Sigmoid colon (tissue), 7 donors: ENCODE measurements around the gene SUSD6. TPM values are rescaled to one million over a fixed set of nuclear protein-coding genes. Genes with fewer than 3 reads are reported as not detected.
A peak's percentile ranks its signal among the peaks of the same experiment; 100 is the strongest.

Source experiments
- DNase-seq: peaks from one replicate; pipeline ENCODE4 v3.0.0-alpha.2; 2019
- H3K27ac ChIP-seq, 4 donors: fragments of 200-600 bp; sonication (generic); one replicate each; pipeline ENCODE4 v1.5.1; 2016 to 2019; ENCODE audit warnings: mild to moderate bottlenecking in 1 of 4
- H3K27me3 ChIP-seq, 3 donors: fragments of 200-600 bp; sonication (generic); one replicate each; pipeline ENCODE4 v1.5.1; 2019; ENCODE audit warnings: mild to moderate bottlenecking in 1 of 3
- H3K36me3 ChIP-seq, 4 donors: fragments of 200-600 bp; sonication (generic); one replicate each; pipeline ENCODE4 v1.5.1; 2016 to 2019
- H3K4me1 ChIP-seq, 4 donors: fragments of 200-600 bp; sonication (generic); one replicate each; pipeline ENCODE4 v1.5.1; 2017 to 2019
- H3K4me3 ChIP-seq, 4 donors: fragments of 200-600 bp; sonication (generic); one replicate each; pipeline ENCODE4 v1.5.1; 2017 to 2019; ENCODE audit warnings: mild to moderate bottlenecking in 2 of 4, moderate library complexity in 1 of 4
- H3K9me3 ChIP-seq, 4 donors: fragments of 200-600 bp in 3 of 4; sonication (generic) in 3 of 4; one replicate each; pipeline versions ENCODE4 v1.5.1 to v1.6.1; 2013 to 2019
- EP300 ChIP-seq, 4 donors: sonication (generic); formaldehyde crosslinking; IDR thresholded peaks; one replicate each; pipeline ENCODE4 v1.6.1; 2017; ENCODE audit warnings: antibody characterized with exemption in 4 of 4
- POLR2A ChIP-seq, 2 donors: fragments of 450-650 bp; IDR thresholded peaks; one replicate each; pipeline ENCODE4 v1.6.1; 2016; ENCODE audit warnings: antibody characterized with exemption in 2 of 2, mild to moderate bottlenecking in 2 of 2, moderate library complexity in 2 of 2
- POLR2AphosphoS5 ChIP-seq, 4 donors: sonication (generic); formaldehyde crosslinking; IDR thresholded peaks; one replicate each; pipeline ENCODE4 v1.6.1; 2017; ENCODE audit warnings: antibody characterized with exemption in 4 of 4
- WGBS, 2 donors: extraction: QIAGEN DNeasy Blood & Tissue Kit; methylation state at CpG; one replicate each; pipeline ENCODE4 v1.1.7; 2013; 5-methylcytosine and 5-hydroxymethylcytosine counted together
- intact Hi-C: fragments of 100-400 bp; cut with DNase I; formaldehyde crosslinking; loops from one replicate; pipeline ENCODE4 v1.15.1; 2023
- polyA plus RNA-seq, 3 donors: library from polyadenylated mRNA; stranded (reverse); fragments of 200-250 nt; gene quantifications; one replicate each; pipeline ENCODE4 v1.2.3, GENCODE V29; 2013
- total RNA-seq, 4 donors: library from RNA; depleted of rRNA; stranded (reverse); fragments of >200 nt; gene quantifications; one replicate each; pipeline ENCODE4 v1.1.0, GENCODE V29; 2016
- TF ChIP-seq, protein P1 (sequence below), 4 experiments: fragments of 450-650 bp in 3 of 4; fragments of 200-600 bp in 1 of 4; IDR thresholded peaks; one replicate each; pipeline ENCODE4 v1.5.1; 2016 to 2019; ENCODE audit warnings: antibody characterized with exemption in 4 of 4, mild to moderate bottlenecking in 3 of 4, moderate library complexity in 2 of 4
- donor health status: healthy with polysubstance abuse.
- donor health status: Bipolar disorder and iron deficiency.
- donor health status: healthy.

Gene SUSD6
- total and polyA plus RNA-seq, 7 donors = 5.4 to 62.0 (median 13.9) TPM

DNA sequence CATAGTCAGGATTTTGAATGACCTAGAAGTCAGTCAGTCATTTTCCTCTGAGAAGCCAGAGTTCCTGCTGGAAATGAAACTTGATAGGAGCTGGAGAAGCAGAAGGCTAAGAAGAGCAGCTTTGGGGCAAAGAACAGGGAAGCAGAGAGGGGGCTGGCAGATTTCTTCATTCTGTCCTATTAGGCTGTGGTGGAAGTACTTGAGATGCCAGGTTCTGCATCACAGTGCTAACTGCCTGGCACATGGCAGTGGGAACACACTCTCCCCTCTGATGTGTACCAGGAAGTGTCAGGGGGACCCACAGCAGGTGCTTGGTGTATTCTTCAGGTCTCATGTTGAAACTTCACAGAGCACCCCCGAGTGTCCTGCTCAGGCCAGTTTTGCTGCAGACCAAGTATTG, 61.0 kb downstream of the SUSD6 start:
- no peak overlapping the region for H3K27ac ChIP-seq

DNA sequence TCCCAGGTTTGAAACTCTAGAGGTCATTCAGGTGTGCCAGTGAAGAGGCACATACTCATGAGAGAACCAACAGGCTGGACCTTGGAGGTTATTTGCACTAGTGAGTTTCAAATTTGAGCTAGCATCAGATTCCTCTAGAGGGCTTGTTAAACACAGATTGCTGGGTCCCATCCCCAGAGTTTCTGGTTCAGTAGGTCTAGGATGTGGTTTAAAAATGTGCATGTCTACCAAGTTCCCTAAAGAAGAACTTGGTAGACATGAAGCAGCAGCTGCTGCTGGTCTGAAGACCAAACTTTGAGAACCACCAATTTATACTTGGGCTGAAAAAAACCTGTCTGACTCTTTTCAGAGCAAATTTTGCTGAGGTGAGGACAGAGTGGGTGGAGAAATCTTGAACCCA, 61.7 kb downstream of the SUSD6 start:
- no peak for DNase-seq
- H3K4me1 ChIP-seq = peaks cover 0 to 80% (median 65%) of the 10 kb centered on the region in 4 donors
- H3K27ac ChIP-seq = peak overlapping the region; percentile 1 to 57 (median 44)
- H3K36me3 ChIP-seq = no peaks in the 10 kb centered on the region
- intact Hi-C loops = no loop called here
- no peaks in the 10 kb centered on the region for H3K27me3 ChIP-seq
- no peaks in the 10 kb centered on the region for H3K9me3 ChIP-seq
- TF ChIP-seq POLR2A (IDR thresholded peaks at IDR 0.05) (no peak), EP300 (IDR thresholded peaks at IDR 0.05) (no peak), POLR2AphosphoS5 (IDR thresholded peaks at IDR 0.05) (no peak)
- TF ChIP-seq, protein P1, sequence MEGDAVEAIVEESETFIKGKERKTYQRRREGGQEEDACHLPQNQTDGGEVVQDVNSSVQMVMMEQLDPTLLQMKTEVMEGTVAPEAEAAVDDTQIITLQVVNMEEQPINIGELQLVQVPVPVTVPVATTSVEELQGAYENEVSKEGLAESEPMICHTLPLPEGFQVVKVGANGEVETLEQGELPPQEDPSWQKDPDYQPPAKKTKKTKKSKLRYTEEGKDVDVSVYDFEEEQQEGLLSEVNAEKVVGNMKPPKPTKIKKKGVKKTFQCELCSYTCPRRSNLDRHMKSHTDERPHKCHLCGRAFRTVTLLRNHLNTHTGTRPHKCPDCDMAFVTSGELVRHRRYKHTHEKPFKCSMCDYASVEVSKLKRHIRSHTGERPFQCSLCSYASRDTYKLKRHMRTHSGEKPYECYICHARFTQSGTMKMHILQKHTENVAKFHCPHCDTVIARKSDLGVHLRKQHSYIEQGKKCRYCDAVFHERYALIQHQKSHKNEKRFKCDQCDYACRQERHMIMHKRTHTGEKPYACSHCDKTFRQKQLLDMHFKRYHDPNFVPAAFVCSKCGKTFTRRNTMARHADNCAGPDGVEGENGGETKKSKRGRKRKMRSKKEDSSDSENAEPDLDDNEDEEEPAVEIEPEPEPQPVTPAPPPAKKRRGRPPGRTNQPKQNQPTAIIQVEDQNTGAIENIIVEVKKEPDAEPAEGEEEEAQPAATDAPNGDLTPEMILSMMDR (IDR thresholded peaks at IDR 0.05) = no peak
- H3K4me3 ChIP-seq = no peak overlapping the region

More for the DNA sequence above, 61.0 kb downstream of the SUSD6 start:
- Histone ChIP-seq H3K4me1 (peaks cover 0 to 81% (median 71%) of the 10 kb centered on the region in 4 donors), H3K4me3 (no peak overlapping the region), H3K9me3 (no peaks in the 10 kb centered on the region), H3K36me3 (no peaks in the 10 kb centered on the region), H3K27me3 (no peaks in the 10 kb centered on the region)
- TF ChIP-seq, protein P1 (IDR thresholded peaks at IDR 0.05) = no peak
- no peak for TF ChIP-seq EP300 (IDR thresholded peaks at IDR 0.05)
- TF ChIP-seq POLR2A (IDR thresholded peaks at IDR 0.05) = no peak
- no peak for TF ChIP-seq POLR2AphosphoS5 (IDR thresholded peaks at IDR 0.05)
- WGBS, 2 donors = 63 to 85% methylated on average over 1 of the region's 1 CpG
- DNase-seq = no peak
- intact Hi-C loops = no loop called here

DNA sequence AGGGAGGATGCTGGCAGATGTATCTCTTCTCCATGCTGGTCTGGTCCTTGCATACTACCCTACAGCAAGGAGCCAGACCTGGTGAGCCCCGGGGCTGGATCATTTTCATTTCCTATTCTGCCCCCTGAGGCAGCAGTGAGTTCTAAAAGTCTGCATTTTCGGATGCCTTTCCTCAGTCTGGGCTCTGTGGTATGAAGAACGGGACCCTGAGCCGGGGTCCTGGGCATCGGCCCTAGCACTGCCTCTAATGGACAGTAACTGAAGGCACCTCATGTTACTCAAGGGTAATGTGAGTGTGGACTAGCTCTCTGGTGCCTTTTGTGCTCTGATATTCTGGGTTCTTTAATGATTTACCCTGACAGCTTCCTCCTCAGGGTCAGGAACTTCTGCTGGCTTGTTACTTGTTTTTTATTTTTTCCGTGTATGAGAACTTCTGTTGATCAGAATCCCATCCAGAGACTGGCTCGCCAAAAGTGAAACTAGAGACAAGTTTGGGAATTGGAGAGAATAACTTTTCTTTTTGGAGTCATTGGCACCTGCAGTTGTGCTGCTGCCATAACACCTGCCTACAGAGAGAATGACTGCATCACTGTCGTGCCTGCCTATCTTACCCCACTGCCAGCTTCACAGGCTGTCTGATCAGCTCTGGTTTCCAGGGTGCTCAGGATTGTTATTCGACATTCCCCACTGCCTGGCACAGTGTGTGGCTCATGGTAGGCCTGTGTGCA, 62.3 kb downstream of the SUSD6 start:
- WGBS, 2 donors = 15 to 31% methylated on average over 9 of the region's 9 CpGs
- H3K36me3 ChIP-seq = no peaks in the 10 kb centered on the region
- peaks cover 0 to 81% (median 62%) of the 10 kb centered on the region in 4 donors for H3K4me1 ChIP-seq
- H3K4me3 ChIP-seq = no peak overlapping the region
- intact Hi-C loops = no loop called here
- H3K27ac ChIP-seq = peak overlapping the region; percentile 1 to 57 (median 44)
- DNase-seq = no peak
- no peaks in the 10 kb centered on the region for H3K9me3 ChIP-seq
- TF ChIP-seq POLR2AphosphoS5 (IDR thresholded peaks at IDR 0.05) = no peak
- no peaks in the 10 kb centered on the region for H3K27me3 ChIP-seq

DNA sequence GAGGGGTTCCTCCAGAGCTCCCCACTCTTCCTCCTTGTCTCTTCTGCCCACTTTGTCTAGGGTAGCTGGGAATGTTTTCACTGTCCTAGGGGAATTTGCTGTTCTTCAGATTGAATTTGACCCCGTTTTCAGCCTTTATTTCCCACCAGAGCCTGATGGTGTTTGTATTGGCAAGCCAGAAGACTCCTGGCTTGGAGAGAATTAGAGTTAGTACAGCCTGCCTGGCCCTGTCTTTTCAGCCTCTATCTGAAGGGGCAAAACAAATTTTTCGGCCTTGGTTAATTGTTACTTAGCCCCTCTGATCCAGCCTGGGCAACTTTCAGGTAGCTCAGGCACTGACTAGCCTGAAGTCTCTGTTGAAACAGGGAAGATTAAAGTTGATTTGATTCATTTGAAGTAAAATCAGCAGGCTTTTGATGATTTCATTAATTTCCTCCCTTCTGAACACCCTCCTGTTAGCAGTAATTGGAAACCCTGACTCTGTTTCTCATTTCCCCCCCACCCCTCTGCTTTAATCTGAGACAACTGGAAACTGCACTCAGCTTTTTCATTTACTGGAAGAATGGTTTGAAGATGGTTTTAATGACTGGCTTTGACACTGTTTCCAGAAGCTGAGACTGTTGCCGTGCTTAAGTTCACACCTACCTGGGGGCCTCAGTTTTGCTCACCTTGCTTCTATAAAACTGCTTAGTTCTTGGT, 63.3 kb downstream of the SUSD6 start:
- Histone ChIP-seq H3K4me1 (peaks cover 0 to 75% (median 57%) of the 10 kb centered on the region in 4 donors), H3K4me3 (no peak overlapping the region), H3K9me3 (no peaks in the 10 kb centered on the region), H3K27ac (peak overlapping the region; percentile 1 to 57 (median 44)), H3K36me3 (no peaks in the 10 kb centered on the region), H3K27me3 (no peaks in the 10 kb centered on the region)
- no peak for DNase-seq
- TF ChIP-seq, protein P1 (IDR thresholded peaks at IDR 0.05) = no peak
- TF ChIP-seq POLR2AphosphoS5 (IDR thresholded peaks at IDR 0.05) (no peak), POLR2A (IDR thresholded peaks at IDR 0.05) (no peak), EP300 (IDR thresholded peaks at IDR 0.05) (no peak)
- WGBS, 2 donors = 77 to 78% methylated on average over 3 of the region's 3 CpGs
- intact Hi-C loops = no loop called here

DNA sequence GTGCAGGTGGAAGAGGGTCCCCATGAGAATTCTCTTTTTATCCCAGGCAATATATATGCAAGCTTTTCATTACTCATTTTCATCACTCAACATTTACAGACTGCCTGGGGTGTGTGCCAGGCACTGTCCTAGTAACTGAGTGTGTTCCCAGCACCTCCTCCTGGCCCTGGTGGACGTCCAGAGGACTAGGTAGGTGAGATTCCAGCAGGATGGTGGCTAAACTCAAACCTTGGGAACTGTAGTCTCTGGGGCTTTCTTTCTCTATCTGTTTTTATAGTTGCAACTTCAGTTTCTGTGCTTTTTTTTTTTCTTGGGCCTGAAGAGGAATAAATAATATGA, 63.8 kb downstream of the SUSD6 start:
- Histone ChIP-seq H3K4me1 (peaks cover 0 to 75% (median 57%) of the 10 kb centered on the region in 4 donors), H3K9me3 (no peaks in the 10 kb centered on the region), H3K27ac (peak overlapping the region in 2 of 4 donors; percentile 41 to 46), H3K27me3 (no peaks in the 10 kb centered on the region), H3K36me3 (no peaks in the 10 kb centered on the region), H3K4me3 (no peak overlapping the region)
- TF ChIP-seq EP300 (IDR thresholded peaks at IDR 0.05) (no peak), POLR2AphosphoS5 (IDR thresholded peaks at IDR 0.05) (no peak), POLR2A (IDR thresholded peaks at IDR 0.05) (no peak)
- TF ChIP-seq, protein P1 (IDR thresholded peaks at IDR 0.05) = no peak
- WGBS, 2 donors = 52 to 57% methylated on average over 1 of the region's 1 CpG
- no peak for DNase-seq
- intact Hi-C loops = no loop called here
